ENCODE measurements around the gene SYTL3.
"Not testable (repeated sequence)": the region's sequence is repeated elsewhere in the genome, so short reads cannot be mapped to it uniquely, and the experiment has no call there.

SYTL3 gene

GRCh38 chr6:158642097-158642601, 7.7 kb upstream of the SYTL3 start:
- DNase-seq (ENCODE audit: low read depth) = no peak

GRCh38 chr6:158643836-158644230, 6.0 kb upstream of the SYTL3 start:
- no peak for DNase-seq (ENCODE audit: low read depth)

DNA sequence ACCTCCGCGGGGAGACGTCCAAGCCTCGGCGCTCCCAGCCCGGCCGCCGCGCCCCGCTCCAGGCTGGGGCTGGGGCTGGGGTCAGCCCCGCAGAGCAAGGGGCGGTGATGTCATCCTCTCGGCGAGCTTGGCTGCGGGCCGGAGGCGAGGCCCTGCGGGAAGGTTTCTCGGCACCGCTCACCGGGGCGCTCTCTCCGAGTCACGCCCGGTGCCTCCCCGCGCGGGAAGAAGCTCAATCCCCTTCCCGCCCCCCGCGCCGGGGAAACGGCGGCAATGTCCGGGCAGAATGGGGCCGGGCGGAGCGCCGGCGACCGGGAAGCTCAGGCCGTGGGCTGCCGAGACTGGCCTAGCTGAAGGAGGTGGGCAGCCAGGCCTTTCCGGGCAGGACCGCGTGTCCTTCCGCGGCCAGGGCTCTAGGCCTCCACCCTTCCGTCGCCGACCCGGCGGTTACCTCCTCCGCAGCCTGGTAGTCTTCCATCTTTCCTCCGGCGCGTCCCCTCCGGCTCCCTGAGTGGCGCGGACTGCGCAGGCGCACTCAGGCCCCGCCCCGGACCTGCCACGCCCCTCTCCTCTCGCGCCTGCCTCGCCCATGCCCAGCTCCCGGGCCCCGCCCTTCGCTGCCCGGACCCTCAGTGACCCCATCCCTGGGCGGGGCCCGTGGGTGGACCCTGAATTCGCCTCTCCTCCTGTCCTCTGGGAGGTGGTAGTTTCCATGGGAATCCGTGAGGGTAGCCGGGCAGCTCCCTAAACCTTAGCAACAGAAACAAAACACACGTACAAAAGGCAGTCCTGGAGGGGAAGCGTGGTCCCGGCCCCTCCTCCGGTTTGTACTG, 5.4 kb upstream of the SYTL3 start, which contains the start of gene DYNLT1:
TSS of gene DYNLT1 (minus strand) at position 513 of the 833 bp plus-strand sequence. CDS start at position 478, 35 bp downstream.
- DNase-seq (ENCODE audit: low read depth) = peak; percentile 90

DNA sequence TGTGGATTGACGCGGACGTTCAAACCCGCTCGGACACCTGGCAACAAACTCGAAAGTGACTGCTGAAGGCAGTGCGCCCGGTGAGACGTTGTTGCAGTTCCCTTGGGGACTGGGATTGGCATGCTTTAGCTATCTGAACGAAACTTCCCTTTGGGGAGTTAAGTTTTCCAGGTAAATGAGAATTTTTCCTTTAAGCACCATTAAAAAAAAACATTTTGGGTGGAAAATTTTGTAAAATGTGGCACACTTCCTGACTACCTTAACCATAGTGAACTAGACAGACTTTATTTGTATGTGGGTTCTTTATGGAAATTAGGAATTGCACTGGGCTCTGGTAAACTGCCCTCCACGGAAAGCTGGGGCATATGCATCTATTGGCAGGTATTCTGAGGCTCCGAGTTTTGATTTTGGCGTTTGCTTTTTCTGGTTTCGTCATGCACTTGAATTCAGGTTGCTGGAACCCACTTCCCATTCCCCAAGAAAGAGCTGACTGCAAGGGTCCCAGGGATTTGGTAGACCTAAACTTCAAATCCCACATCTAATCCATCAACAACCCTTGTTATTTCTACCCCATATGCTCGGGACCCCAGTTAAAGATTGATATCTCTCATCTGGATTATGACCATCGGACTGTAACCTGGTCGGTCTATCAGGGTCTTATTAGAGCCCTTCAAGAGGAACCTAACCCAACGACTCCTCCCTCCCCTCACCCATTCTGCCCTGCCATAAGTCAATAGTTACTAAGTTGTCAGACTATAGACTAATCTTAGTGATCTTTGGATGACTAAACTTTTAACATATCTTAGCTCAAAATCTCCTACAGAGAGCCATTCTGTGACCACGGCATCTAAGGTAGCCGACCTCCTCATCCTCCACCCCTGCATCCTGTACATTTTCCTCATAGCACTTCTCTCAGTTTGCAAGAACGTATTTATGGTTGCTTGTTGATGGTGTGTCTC, 4.5 kb upstream of the SYTL3 start:
- DNase-seq (ENCODE audit: low read depth) = no peak

GRCh38 chr6:158646023-158646910, 3.6 kb upstream of the SYTL3 start:
- DNase-seq (ENCODE audit: low read depth) = no peak

DNA sequence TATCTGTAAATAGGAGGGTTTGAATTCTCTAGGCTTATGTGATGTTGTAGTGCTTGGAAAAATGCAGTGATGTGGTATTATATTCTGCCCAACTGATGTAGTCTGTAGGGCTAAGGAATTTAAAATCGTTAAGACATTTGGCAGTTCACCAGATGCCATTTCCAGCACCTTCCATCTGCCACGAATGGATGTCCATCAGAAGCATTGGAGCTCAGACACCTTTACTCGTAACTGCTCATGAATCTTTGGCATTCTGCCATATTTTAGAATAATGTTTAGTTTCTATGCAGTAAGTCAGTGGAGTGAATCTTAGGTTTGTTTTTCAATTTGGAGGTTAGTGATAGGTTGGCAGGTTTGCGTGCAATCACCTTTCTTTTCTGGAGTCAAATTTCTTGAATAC, 2.4 kb upstream of the SYTL3 start:
- no peak for DNase-seq (ENCODE audit: low read depth)

- no peak for DNase-seq (ENCODE audit: low read depth)
Observed at GRCh38 chr6:158648682-158649131, 1.1 kb upstream of the SYTL3 start.

DNA sequence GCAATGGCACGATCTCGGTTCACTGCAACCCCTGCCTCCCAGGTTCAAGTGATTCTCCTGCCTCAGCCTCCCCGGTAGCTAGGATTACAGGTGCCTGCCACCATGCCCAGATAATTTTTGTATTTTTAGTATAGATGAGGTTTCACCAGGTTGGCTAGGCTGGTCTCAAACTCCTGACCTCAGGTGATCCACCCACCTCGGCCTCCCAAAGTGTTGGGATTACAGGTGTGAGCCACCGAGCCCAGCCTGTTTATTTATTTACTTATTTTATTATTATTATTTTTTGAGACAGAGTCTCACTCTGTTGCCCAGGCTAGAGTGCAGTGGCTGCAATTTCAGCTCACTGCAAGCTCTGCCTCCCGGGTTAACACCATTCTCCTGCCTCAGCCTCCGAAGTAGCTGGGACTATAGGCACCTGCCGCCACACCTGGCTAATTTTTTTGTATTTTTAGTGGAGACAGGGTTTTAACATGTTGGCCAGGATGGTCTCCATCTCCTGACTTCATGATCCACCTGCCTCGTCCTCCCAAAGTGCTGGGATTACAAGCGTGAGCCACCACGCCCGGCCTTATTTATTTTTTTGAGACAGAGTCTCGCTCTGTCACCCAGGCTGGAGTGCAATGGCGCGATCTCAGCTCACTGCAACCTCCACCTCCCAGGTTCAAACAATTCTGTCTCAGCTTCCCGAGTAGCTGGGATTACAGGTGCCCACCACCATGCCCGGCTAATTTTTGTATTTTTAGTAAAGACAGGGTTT, 2.3 kb downstream of the SYTL3 start:
- not testable (repeated sequence) for DNase-seq (ENCODE audit: low read depth)

DNA sequence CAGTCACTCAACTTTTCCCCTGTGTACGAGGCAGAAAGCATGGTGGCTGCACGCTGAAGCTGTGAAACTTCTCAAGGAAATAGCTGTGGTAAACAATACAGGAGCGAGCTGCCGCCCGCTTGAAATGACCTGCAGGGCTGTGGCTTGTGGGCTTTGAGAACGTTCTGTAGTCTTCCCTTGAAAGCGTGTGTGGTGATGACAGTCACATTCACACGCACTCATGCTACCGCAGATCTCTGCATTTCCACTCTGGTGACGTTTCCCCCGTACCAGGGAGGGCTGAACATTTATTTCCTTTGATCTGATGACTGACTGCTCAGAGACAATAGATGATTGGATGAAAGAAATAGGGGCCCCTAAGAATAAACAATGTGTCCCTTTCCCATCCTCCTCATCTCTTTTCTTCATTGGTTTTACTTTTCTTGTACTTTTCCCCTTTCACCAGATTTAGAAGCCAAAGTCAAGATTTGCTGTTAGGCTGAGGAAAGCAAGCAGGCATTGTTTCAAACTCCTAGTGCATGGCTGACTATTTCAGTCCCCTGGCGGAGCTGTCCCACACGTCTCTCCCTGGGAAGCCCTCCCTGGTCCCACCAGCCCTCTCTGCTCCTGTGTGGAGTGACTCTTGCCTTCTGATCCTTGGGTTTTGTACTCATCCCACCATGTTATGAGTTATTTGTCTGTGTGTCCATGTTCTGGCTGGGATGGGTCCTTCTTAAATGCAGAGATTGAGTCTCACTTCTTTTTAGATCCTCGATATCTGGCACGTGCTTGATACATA, 3.9 kb downstream of the SYTL3 start:
- DNase-seq (ENCODE audit: low read depth) = peak; percentile 86

DNA sequence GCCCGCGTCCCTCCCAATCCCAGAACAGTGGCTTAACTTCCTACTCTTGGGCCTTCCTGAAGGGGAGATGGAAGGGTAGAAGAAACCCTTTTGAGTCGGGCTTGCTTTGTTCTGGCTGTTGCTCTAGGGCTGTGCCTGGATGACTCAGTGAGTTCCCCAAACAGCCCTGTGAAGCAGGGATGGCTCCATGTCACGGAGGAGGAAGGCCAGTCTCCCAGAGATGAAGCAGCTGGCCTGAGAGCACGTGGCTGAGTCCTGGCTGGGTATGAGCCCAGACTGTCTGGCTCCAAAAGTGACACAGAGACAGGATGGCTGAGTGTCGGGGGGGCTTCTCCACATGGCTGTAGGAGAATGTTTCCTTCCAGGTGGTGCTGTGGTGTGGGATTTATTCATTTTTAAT, 4.6 kb downstream of the SYTL3 start:
- no peak for DNase-seq (ENCODE audit: low read depth)

DNA sequence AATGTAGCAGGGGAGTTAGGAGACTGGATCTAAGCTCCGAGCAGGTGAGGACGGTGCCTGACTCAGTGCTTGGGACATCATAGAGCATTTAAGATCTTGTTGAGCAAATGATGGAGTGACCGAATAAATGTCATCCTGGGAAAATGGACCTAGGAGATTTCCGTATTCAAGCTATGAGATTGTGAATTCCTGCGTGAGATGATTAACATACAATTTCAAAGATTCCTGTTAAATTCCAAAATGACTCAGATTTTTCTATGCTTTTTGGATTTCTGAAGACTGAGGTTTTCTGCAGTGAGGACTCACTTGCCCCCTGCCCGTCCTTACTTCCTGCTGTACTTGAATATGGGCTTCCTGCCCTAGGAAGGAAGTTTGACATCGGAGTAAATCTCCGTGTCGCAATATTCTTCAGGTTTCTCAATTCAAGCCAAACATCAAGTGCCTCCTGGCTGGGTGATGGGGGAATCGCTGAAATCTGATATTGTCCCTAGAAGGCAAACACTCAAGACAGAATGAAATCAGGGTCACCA, 5.2 kb downstream of the SYTL3 start:
- DNase-seq (ENCODE audit: low read depth) = no peak

DNA sequence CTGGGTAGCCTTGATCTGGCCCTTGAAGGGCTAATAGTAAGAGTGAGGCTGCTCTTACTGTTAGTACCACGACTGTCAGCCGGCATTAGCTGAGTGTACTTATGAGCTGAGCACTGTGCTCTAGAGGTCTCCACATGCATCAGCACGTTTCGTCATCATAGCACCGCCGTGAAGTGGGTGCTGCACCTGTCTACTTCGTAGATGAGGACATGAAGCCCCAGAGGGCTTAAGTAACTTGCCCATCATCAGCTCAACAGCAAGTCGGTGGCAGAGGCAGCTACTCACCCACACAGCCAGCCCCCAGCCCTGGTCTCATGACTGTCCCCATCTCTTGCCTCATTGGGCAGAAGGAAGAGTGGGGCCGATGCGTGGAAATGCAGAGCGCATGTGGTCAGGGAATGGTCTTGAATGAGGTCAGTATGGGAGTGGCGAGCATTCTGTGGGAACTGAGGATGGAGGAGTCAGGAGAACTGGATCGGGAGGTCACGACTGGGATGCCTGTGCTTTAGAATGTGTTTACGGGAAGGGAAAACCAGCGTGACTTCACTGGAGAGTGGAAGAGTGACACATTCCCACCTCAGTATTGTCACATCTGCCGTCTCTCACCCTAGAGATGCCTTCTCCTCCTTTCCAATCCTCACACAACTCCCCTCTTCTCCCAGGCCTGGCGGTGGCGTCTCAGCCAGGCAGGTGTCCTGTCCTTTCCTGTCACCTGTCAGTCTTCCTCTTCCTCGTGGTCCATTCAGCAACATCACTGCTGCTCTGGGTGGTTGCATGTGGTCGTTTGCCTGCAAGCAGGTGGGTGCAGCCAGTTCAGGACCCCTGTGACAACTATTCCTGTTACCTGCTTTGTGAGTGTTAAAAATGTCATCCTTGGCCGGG, 6.0 kb downstream of the SYTL3 start:
- no peak for DNase-seq (ENCODE audit: low read depth)

GRCh38 chr6:158656986-158657385, 7.1 kb downstream of the SYTL3 start:
- not testable (repeated sequence) for DNase-seq (ENCODE audit: low read depth)

- no peak for DNase-seq (ENCODE audit: low read depth)
Observed at GRCh38 chr6:158660333-158660754, 10.5 kb downstream of the SYTL3 start.

DNA sequence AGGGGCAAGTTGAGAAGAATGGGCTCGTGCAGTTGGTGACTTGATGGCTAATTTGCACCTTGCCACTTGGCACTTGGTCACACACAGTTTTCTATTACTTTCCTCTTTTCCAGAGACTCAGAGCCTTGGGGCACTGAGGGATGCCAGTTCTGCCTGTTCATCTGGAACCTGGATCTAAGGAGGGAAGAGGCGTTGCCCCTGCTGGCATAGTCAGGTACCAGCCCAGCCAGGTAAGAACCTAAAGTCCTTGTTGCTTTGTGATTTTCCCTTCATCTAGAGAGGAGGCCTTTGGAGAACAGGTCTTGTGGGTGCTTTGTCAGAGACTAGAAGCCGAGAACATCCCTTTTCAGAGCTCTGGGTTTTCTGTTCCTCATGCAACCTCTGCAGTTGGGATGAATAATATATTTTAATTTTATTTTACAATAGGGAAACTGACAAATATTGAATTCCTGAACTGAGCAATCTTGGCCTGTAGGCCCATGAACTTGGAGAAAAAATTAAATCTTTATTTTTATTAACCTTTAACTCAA, 11.4 kb downstream of the SYTL3 start:
- DNase-seq (ENCODE audit: low read depth) = no peak

DNA sequence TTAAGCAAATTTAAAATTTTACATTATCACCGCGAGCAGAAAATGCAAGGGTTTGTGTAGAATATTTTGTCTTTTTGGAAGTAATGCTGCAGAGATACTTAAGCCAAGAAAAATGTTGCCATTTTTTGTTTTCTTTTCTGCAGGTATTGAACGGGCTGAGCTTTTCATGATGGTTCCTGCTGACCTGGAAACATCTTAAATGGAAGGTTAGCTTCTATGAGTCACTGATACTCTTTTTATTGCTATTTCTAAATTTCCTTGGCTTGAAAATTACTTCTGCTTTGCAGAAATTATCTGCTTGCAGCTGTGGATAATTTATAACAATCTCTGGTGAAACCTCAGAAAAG, 12.7 kb downstream of the SYTL3 start:
- no peak for DNase-seq (ENCODE audit: low read depth)

GRCh38 chr6:158662954-158663624, 13.2 kb downstream of the SYTL3 start:
- DNase-seq (ENCODE audit: low read depth) = no peak

DNA sequence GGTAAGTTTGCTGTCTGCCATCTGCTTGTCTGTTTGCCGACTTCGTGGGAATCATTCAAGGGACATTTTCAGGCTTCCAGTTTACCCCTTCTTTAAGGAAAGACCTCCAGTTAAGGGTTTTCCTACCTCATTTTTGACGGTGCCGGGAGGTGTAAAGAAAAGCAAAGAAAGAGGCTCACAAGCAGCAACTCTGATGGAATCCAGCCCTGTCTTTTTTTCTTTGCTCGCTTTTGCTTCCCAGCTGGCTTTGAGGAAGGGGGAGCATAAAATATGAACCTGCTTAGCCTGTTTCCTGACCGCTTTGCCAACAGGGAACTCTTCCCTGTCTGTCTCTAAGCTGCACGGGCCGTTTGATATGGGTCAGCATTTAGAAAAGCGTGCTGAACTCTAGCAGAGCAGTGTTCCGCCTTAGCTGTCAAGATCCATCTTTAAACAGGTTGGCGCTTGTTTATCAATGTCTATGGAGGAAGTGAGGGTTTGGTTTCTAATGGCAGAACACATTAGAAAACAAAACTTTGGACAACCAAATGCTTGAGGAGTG, 13.8 kb downstream of the SYTL3 start:
- no peak for DNase-seq (ENCODE audit: low read depth)

Measured in activated T-cell treated with anti-CD3 and anti-CD28 coated beads for 24 hours (primary cell).